Activated T-helper 1 cell treated with Interleukin-2 at 50 U/mL for 16 hours (primary cell): ENCODE measurements around the gene ANK2.

ENCODE experiments used
- DNase-seq: peaks from one replicate; pipeline ENCODE4 v3.0.0-alpha.2; 2020; ENCODE audit warnings: low read depth

Gene ANK2

DNA sequence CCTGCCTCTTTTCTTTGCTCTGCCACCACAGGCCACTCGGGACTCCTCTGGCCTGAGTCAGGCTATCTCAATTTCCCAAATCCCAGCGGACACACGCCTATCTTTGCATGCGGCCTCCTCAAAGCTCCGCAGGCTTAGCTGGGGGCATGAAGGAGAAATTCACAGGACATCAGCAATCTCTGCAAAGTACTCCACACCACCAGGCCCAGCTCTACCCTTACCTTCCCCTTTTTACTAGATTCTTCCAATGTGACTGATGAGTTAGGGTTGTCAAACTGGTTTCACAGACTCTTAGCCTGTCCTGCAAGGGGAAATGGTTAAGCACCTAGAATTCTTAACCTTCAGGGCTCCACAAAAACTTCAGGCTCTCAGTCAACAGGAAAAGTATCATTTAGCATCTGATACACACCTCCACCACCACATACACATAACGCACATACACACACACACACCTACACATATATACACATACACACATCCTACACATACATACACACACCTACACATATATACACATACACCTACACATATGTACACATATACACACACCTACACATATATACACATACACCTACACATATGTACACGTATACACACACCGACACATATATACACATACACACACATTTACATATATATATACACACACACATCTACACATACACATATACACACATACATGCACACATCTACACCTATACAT, 349.1 kb downstream of the ANK2 start:
- no peak for DNase-seq

DNA sequence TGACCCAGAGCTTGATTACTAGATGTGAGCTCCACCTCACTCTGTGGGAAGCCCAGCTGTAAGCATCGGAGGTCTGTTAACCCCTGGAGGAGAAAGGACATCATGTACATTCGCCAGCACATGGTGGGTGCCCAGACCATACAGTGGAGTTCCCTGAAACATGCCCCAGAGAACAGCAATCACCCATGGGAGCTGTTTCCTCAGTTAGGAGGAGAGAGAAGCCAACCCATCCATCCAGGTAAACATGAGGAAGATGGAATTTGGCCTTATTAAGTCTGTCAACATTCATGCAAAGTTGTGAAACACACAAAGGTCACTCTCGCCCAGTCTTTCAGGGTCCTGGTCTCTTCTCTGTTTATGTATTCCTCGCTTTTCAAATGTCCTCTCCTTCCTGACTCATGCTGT, 354.7 kb downstream of the ANK2 start:
- DNase-seq = no peak

DNA sequence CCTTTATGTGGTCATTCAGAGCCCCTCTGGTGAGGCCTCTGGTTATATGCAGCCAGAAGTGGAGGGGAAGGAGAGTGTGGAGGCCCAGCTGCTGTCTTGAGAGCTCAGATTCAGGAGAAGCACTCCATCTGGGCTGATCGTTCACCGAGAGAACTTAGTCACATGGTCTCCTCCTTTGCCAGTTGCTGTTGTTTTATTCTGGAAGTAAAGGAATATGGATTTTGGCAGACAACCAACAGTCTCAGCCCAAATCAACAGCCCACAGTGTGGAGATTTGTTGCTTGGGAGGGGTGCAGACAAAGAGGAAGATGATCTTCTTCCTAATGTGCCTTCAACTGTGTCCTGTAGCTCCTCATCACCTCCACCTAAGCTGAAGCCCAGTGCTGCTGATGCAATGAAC, 355.4 kb downstream of the ANK2 start:
- no peak for DNase-seq

DNA sequence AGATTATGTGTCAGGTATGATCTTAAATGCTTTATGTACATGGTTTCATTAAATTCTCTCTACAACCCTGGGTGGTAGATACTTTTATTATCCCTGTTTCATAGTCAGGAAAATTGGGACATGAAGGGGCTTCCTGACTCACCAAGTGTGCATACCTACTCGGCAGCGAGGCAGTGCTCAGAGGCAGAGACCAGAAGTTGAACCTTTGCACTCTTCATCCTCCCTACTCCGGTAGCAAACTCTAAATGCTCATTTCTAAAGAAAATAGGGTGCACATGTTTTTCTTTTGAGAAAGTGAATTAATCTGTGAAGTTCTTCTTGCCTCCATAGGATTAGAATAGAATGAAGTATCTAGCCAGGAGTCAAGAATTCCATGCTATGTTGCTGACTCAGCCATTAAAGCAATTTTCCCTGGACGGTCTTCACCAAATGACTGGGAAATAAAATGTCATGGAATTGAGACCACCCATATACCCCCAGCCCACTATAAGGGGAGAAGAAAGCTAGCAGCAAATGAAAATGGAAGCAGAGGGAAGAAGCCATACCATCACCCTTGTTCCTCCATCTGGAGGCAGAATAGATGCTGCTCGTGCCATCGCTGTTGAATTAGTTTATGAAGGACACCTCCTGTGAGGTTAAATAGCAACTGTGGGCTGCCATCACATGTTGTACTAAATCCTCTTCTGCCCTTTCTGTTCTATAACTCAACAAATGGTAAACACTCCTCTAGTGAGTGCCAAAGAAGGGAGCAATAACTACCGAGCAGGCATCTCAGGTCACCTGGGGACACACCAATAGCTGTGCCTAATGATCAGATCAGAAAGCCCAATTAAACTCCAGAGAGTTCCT, 356.6 kb downstream of the ANK2 start:
- no peak for DNase-seq

DNA sequence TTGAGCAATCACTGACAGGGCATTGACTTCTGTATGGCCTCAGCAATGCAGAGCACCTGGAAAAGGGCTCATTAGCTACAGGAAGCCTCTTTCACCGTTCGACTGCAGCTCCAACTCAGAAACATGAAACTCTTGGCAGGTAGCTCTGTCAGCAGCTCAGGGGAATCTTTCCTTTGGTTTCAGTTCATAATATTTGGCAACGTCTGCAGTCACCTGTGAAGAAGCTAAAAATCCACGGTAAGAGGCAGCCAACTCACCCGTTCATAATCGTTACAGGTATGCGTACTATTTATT, 357.2 kb downstream of the ANK2 start:
- no peak for DNase-seq

DNA sequence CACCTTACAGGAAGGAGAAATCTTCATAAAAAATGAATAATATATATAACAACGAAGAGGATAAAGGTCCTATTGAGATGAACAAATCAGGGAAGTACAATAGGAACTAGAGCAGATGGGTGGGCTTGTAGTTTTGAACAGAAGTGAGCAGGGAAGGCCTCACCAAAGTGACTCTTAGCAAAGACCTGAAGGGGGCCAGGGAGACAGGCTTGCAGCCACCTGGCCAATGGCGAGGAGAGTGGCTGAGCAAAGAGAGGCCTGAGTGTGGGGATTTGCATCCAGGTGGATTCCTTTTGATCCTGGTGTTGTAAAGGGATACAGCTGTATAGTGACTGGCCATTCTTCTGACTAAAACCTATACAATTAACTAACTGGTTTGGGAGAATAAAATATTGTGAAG, 358.0 kb downstream of the ANK2 start:
- no peak for DNase-seq

DNA sequence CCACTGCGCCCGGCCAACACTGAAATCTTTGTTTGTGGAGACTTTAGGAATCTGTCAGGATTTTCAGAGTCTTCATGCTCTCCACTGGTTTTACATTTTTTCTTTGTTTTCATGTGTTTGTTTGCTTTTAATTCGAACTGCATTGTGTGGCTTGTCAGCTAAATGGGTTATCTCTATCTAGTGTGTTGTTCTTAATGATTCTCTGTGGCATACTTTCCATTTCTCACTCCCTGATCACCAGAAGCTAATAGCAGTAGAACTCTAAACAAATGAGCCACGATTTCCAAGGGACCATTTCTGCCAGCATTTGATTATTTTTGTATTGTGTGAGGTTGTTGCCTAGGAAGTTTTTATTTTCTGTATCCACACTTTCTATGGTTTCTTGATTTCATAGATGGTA, 359.7 kb downstream of the ANK2 start:
- DNase-seq = no peak

DNA sequence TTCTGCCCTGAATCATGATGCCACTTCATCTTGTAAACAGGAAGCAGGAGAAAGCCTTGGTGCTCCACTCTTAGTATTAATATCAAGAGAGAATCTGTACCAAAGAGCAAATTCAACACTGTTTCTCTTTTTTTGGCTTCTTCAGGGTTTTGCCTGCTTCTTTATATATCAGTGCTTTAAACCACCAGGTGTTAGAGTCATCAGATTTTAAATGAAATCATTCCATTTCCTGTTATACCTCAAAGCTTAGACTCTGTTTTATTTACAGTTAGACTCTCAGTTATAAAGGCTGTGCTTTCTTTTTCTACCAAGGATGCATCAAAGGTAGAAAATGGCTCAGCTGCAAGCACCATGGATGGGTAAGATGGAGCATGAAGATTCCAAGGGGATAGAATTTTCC, 361.2 kb downstream of the ANK2 start:
- DNase-seq = no peak

DNA sequence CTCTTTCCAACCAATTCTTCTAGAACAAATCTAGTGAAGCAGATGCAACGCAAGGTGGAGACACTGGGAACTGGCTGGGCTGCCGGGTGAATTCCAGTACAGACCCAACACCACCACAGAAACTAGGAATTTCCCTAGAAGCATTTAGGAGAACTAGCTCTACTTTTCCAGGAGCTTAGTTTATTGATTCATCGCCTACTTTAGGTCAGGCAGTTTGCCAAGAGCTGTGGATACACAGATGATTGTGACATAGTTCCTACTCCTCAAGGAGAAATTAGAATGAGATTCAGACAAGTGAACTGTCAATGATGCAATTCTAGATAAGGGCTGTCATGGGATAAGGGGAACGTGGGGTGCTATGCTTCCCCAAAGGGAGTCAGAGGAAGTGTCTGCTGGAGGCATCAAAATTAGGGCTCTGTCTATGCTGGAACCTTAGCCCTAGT, 362.1 kb downstream of the ANK2 start:
- DNase-seq = no peak

DNA sequence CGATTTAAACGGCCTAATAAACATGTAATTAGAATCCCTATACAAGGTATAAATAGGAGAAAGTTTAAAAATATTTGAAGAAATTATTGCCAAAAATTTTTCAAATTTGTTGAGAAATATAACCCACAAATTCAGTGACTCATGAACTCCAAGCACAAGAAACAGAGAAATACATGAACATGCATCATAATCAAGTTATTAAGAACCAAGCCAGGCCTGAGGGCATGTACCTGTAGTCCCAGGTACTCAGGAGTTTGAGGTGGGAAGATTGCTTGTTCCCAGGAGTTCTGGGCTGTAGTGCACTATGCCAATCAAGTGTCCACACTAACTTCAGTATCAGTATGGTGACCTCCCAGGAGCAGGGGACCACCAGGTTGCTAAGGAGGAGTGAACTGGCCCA, 370.2 kb downstream of the ANK2 start:
- no peak for DNase-seq

DNA sequence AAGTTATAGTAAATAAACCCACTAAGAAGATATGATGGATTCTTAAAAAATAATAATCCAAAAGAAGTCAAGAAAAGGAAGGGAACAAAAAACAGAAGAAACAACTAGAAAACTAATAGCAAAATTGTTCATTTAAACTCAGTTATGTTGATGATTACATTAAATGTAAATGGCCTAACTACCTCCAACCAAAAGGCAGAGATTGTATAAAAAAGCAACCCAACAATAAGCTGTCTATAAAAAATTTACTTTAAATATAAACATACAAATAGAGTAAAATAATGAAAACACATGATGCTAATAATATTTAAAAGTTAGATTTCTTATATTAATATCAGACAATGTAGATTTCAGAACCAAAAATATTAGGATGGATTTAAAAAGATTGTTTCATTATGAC, 371.5 kb downstream of the ANK2 start:
- DNase-seq = no peak

DNA sequence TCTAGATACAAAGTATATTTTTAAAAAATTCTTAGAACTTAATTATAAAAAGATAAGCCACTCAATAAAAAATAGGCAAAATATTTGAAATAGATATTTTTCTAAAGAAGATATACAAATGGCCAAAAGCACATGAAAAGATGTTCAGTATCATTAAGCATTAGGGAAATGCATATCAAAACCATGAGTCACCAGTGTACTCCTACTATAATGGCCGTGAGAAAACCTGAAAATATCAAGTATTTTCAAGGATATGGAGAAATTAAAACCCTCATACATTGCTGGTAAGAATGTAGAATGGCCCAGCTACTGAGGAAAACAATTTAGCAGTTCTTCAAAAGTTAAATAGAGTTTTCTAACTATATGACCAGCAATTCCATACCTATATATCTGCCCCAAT, 374.2 kb downstream of the ANK2 start:
- DNase-seq = no peak

DNA sequence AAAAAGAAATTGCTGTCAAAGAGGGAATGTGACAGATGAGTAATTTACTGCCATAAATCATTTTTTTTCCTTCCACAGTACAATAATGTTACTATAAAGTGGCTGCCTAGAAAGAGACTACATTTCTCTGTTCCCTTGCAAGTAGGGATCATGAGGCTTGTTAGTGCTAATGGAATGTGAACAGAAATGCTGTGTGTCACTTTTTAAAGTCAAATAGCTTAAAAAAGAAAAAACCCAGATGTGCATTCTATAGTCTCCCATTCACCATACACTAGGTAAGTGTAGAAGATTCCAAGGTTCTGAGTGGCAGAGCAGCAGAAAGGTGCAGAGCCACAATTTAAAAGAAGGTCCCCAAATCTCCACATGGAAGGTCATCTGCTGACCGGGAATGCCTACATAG, 383.7 kb downstream of the ANK2 start:
- no peak for DNase-seq
